ENCODE data around the gene ATN1. TPM values are rescaled to one million over a fixed set of nuclear protein-coding genes. Genes with fewer than 3 reads are reported as not detected.

The ATN1 gene
- total and polyA plus RNA-seq, 5 donors: 70.1 to 89.3 (median 88.5) TPM

DNA sequence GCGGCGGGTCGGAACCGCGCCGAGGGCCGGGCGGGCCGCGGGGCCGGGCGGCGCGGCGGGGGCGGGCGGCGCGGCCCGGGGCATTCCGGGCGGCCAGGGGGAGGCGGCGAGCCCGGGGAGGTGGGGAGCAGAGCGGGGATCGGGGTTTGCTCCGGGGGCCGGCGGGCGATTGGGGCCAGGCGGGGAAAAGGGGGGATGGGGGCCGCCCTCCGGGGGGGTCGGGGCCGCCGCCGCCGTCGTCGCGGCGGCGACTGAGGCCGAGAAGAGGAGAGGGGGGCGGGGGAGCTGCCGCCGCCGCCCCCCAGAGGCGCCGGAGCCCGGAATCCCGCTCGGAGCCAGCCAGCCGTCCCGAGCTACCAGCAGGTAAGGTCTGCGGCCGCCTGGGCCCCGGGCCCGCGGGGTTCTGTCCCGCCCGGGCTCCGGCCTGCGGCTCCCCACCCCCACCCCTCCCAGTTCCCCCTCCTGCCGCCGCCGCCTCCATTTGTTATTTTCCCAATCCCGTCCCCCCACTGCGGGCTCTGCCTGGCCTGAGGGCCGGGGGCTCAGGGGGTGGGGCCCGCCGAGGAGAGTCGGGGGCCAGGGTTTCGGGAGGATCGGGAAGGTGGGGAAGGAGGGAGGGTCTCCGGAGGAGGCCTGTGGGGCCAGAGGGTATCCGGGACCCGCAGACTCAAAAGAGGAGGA lies 403 bp downstream of the ATN1 start:
- peaks cover 18% of the 10 kb centered on the region for H3K4me1 ChIP-seq (ENCODE audit: control insufficient read depth, insufficient read depth, low read length)
- intact Hi-C loops (cut with DNase I): no loop called here
- no peaks in the 10 kb centered on the region for H3K9me3 ChIP-seq (ENCODE audit: control insufficient read depth, low read length)
- H3K4me3 ChIP-seq (ENCODE audit: low read length): peak overlapping the region; percentile 99
- H3K27ac ChIP-seq (ENCODE audit: low read length): peak overlapping the region; percentile 100
- under 1% methylated on average over 60 of the region's 79 CpGs for WGBS
- ATAC-seq (no peak), DNase-seq (peak in 2 of 3 donors; percentile 48 to 72)
- no peaks in the 10 kb centered on the region for H3K27me3 ChIP-seq (ENCODE audit: control insufficient read depth, insufficient read depth)

DNA sequence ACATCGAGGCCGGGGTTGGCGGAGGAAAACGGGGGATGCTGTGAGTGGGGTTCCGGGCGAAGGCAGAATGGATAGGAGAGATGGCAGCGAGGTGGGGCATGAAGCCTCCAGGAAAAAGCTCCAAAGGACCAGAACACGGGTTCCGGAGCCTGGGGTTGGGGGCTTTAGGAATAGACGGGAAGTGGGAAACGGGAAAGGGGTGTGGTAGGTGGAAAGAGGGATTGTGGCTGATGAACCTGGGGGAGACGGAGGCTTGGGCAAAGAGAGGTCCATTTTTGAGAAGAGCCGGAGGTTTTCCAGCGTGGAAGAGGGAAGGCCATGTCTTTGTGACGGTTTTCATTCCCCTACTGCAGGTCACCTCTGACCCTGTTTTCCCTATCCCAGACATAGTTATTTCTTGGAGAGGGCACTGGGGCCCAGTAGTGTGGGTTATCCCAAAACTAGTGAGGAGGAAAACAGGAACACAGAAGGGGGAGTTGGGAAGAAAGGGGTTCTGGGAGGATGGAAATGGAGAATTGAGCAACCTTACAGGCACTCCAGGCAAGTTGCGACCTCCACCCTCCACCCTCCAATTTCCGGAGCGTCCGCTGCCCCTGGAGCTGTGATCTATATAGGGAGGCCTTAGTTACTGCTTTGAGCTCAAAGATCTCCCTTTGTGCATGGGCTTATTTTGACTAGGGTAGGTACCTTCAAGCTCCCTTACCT lies 1.1 kb downstream of the ATN1 start:
- Histone ChIP-seq H3K4me1 (ENCODE audit: control insufficient read depth, insufficient read depth, low read length) (peaks cover 18% of the 10 kb centered on the region), H3K27ac (ENCODE audit: low read length) (peak overlapping the region; percentile 49), H3K27me3 (ENCODE audit: control insufficient read depth, insufficient read depth) (no peaks in the 10 kb centered on the region), H3K9me3 (ENCODE audit: control insufficient read depth, low read length) (no peaks in the 10 kb centered on the region), H3K4me3 (ENCODE audit: low read length) (peak overlapping the region; percentile 99)
- peak in 2 of 3 donors; percentile 25 to 47 for DNase-seq
- WGBS: 4% methylated on average over 19 of the region's 19 CpGs
- ATAC-seq: no peak
- intact Hi-C loops (cut with DNase I): no loop called here

DNA sequence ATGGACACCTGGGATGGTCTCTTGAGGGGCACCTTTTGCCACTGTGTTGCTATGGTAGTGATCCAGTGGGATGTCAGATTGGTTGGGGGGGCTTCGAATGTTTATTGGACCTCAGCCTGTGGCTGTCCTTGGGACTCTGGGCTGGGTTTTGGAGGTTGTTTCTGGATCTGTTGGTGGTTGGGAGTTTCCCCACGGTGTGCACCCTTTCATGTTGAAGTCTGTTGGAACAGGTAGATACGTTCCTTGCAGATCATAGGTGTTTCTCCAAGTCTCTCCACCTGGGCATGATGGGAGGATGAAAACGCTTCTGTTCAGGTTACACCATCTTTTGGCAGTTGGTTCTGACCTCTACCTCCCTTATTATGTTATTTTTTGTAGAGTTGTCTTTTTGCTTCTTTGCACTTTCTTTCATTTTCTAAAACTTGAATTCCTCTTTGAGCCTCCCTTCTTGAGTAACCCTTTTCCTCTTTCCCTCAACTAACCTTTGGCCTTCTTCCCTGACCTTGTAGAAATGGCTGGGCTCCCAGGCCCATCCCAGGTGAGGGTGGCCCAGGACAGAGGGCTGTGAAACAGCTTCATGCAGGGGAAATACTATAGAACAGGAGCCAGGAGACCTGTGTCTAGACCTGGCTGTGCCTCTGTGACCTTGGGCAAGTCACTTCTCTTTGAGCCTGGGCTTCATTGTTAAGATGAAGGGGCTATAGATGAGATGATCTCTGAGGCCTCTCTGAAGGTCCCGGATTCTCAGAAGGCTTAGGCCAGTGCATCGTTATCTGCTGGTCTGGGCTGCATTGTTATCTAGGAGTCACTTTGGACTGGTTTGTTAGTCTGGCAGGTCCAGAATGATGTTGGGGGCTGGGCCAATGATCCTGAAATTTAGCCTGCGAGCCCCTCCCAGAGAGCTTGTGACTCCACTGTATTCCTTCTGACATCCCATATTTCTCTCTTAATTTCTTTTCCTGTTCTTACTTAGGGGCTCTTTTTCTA lies 2.0 kb downstream of the ATN1 start:
- Histone ChIP-seq H3K27me3 (ENCODE audit: control insufficient read depth, insufficient read depth) (no peaks in the 10 kb centered on the region), H3K27ac (ENCODE audit: low read length) (peak overlapping the region; percentile 49), H3K9me3 (ENCODE audit: control insufficient read depth, low read length) (no peaks in the 10 kb centered on the region), H3K4me1 (ENCODE audit: control insufficient read depth, insufficient read depth, low read length) (peaks cover 18% of the 10 kb centered on the region), H3K4me3 (ENCODE audit: low read length) (peak overlapping the region; percentile 99)
- peak in 2 of 3 donors; percentile 39 for DNase-seq
- intact Hi-C loops (cut with DNase I): no loop called here
- ATAC-seq: no peak
- 40% methylated on average over 7 of the region's 7 CpGs for WGBS

DNA sequence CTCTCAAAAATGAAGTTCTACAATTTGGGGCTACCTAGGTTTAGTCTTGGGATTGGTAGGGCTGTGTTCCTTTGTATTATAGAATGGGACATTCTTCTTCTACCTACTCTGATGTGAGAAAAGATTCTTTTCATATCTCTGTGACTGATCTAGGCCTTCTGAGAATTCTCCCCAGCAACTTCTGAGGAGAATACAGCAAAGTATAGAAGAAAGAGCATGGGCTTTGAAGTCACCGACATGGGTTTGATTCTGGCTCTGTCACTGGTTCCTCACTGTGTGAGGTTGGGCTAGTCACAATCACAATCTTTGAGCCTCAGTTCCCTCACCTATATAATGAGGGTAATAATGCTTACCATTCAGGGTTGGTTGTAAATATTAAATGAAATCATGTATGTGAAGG lies 5.0 kb downstream of the ATN1 start:
- Histone ChIP-seq H3K4me1 (ENCODE audit: control insufficient read depth, insufficient read depth, low read length) (peaks cover 13% of the 10 kb centered on the region), H3K4me3 (ENCODE audit: low read length) (no peak overlapping the region), H3K27ac (ENCODE audit: low read length) (no peak overlapping the region), H3K9me3 (ENCODE audit: control insufficient read depth, low read length) (no peaks in the 10 kb centered on the region), H3K27me3 (ENCODE audit: control insufficient read depth, insufficient read depth) (no peaks in the 10 kb centered on the region)
- intact Hi-C loops (cut with DNase I): no loop called here
- 42% methylated on average over 1 of the region's 1 CpG for WGBS
- ATAC-seq (no peak), DNase-seq (no peak)

DNA sequence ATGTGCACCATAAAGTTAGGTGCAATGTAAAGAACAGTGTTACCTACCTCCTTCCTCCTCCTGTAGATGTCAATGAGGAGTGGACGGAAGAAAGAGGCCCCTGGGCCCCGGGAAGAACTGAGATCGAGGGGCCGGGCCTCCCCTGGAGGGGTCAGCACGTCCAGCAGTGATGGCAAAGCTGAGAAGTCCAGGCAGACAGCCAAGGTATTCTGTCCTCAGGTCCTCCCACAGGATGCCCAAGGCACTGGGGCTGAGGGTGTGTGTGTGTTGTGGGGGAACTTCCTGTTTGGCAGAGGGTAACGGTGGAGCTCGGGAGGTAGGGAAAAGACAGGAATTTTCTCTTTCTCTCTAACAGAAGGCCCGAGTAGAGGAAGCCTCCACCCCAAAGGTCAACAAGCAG lies 6.4 kb downstream of the ATN1 start:
- ATAC-seq (peak; percentile 3 to 45), DNase-seq (peak; percentile 72 to 83 (median 81))
- intact Hi-C loops (cut with DNase I): no loop called here
- Histone ChIP-seq H3K27me3 (ENCODE audit: control insufficient read depth, insufficient read depth) (no peaks in the 10 kb centered on the region), H3K9me3 (ENCODE audit: control insufficient read depth, low read length) (no peaks in the 10 kb centered on the region), H3K27ac (ENCODE audit: low read length) (peak overlapping the region; percentile 73), H3K4me1 (ENCODE audit: control insufficient read depth, insufficient read depth, low read length) (peaks cover 15% of the 10 kb centered on the region), H3K4me3 (ENCODE audit: low read length) (no peak overlapping the region)
- WGBS: 18% methylated on average over 8 of the region's 8 CpGs

DNA sequence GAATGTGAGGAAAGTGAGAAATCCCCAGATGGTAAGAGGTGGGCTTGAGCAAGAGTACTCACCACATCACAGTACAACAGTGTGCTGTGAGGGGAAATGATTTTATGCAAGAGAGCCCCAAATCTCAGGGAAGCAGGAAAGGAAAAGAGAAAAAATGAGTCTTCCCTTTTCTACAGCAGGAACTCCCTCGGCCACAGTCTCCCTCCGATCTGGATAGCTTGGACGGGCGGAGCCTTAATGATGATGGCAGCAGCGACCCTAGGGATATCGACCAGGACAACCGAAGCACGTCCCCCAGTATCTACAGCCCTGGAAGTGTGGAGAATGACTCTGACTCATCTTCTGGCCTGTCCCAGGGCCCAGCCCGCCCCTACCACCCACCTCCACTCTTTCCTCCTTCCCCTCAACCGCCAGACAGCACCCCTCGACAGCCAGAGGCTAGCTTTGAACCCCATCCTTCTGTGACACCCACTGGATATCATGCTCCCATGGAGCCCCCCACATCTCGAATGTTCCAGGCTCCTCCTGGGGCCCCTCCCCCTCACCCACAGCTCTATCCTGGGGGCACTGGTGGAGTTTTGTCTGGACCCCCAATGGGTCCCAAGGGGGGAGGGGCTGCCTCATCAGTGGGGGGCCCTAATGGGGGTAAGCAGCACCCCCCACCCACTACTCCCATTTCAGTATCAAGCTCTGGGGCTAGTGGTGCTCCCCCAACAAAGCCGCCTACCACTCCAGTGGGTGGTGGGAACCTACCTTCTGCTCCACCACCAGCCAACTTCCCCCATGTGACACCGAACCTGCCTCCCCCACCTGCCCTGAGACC lies 7.8 kb downstream of the ATN1 start:
- Histone ChIP-seq H3K27me3 (ENCODE audit: control insufficient read depth, insufficient read depth) (no peaks in the 10 kb centered on the region), H3K4me3 (ENCODE audit: low read length) (no peak overlapping the region), H3K4me1 (ENCODE audit: control insufficient read depth, insufficient read depth, low read length) (peaks cover 5% of the 10 kb centered on the region), H3K27ac (ENCODE audit: low read length) (no peak overlapping the region), H3K9me3 (ENCODE audit: control insufficient read depth, low read length) (no peaks in the 10 kb centered on the region)
- WGBS: 43% methylated on average over 14 of the region's 14 CpGs
- no peak for ATAC-seq
- intact Hi-C loops (cut with DNase I): no loop called here
- DNase-seq: peak; percentile 31 to 62 (median 61)

DNA sequence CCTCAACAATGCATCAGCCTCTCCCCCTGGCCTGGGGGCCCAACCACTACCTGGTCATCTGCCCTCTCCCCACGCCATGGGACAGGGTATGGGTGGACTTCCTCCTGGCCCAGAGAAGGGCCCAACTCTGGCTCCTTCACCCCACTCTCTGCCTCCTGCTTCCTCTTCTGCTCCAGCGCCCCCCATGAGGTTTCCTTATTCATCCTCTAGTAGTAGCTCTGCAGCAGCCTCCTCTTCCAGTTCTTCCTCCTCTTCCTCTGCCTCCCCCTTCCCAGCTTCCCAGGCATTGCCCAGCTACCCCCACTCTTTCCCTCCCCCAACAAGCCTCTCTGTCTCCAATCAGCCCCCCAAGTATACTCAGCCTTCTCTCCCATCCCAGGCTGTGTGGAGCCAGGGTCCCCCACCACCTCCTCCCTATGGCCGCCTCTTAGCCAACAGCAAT lies 8.5 kb downstream of the ATN1 start:
- WGBS: 81% methylated on average over 3 of the region's 3 CpGs
- Histone ChIP-seq H3K27me3 (ENCODE audit: control insufficient read depth, insufficient read depth) (no peaks in the 10 kb centered on the region), H3K4me3 (ENCODE audit: low read length) (no peak overlapping the region), H3K9me3 (ENCODE audit: control insufficient read depth, low read length) (no peaks in the 10 kb centered on the region), H3K27ac (ENCODE audit: low read length) (no peak overlapping the region), H3K4me1 (ENCODE audit: control insufficient read depth, insufficient read depth, low read length) (peaks cover 5% of the 10 kb centered on the region)
- no peak for ATAC-seq
- intact Hi-C loops (cut with DNase I): no loop called here
- DNase-seq: peak in 1 of 3 donors; percentile 25

DNA sequence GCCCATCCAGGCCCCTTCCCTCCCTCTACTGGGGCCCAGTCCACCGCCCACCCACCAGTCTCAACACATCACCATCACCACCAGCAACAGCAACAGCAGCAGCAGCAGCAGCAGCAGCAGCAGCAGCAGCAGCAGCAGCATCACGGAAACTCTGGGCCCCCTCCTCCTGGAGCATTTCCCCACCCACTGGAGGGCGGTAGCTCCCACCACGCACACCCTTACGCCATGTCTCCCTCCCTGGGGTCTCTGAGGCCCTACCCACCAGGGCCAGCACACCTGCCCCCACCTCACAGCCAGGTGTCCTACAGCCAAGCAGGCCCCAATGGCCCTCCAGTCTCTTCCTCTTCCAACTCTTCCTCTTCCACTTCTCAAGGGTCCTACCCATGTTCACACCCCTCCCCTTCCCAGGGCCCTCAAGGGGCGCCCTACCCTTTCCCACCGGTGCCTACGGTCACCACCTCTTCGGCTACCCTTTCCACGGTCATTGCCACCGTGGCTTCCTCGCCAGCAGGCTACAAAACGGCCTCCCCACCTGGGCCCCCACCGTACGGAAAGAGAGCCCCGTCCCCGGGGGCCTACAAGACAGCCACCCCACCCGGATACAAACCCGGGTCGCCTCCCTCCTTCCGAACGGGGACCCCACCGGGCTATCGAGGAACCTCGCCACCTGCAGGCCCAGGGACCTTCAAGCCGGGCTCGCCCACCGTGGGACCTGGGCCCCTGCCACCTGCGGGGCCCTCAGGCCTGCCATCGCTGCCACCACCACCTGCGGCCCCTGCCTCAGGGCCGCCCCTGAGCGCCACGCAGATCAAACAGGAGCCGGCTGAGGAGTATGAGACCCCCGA lies 9.1 kb downstream of the ATN1 start:
- ATAC-seq (peak; percentile 8), DNase-seq (peak; percentile 50 to 81 (median 68))
- Histone ChIP-seq H3K4me3 (ENCODE audit: low read length) (peak overlapping the region; percentile 32), H3K4me1 (ENCODE audit: control insufficient read depth, insufficient read depth, low read length) (peaks cover 5% of the 10 kb centered on the region), H3K27me3 (ENCODE audit: control insufficient read depth, insufficient read depth) (no peaks in the 10 kb centered on the region), H3K27ac (ENCODE audit: low read length) (peak overlapping the region; percentile 77), H3K9me3 (ENCODE audit: control insufficient read depth, low read length) (no peaks in the 10 kb centered on the region)
- WGBS: 29% methylated on average over 36 of the region's 36 CpGs
- intact Hi-C loops (cut with DNase I): no loop called here

DNA sequence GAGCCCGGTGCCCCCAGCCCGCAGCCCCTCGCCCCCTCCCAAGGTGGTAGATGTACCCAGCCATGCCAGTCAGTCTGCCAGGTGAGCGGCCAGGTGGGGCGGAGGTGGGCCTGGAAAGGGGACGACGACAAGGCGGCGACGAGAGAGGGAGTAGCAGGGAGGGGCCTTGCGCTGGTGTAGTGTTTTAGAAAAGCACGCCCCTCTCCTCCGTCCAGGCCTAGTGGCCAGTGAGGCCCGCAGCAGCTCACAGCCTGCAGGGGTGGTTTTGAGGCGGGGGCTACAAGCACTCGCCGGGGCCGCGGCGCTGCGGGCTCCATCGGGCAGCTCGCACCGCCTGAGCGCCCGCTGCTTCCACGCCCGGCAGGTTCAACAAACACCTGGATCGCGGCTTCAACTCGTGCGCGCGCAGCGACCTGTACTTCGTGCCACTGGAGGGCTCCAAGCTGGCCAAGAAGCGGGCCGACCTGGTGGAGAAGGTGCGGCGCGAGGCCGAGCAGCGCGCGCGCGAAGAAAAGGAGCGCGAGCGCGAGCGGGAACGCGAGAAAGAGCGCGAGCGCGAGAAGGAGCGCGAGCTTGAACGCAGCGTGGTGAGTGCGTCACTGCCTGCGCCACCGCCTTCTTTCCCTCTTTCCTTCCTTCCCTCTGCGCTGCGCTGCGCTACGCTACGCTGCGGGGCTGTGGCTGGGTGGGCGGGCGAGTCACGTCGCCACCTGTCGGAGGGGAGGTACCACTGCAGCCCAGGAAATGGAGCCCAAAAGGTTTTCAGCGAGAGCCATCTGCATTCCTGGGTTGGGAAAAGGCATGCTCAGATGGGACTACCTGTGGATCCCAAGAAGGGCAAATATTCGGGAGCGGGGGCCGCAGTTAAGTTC lies 10.0 kb downstream of the ATN1 start:
- H3K4me1 ChIP-seq (ENCODE audit: control insufficient read depth, insufficient read depth, low read length): peaks cover 5% of the 10 kb centered on the region
- under 1% methylated on average over 80 of the region's 80 CpGs for WGBS
- intact Hi-C loops (cut with DNase I): loop anchor here in 1 of 4 donors (2.0 kb wide), 1 partner anchor 69 kb away; no protein-coding TSS in a partner anchor

More for the DNA sequence above, 10.0 kb downstream of the ATN1 start:
- ATAC-seq: peak; percentile 86 to 90
- H3K9me3 ChIP-seq (ENCODE audit: control insufficient read depth, low read length): no peaks in the 10 kb centered on the region
- peak overlapping the region; percentile 77 for H3K27ac ChIP-seq (ENCODE audit: low read length)
- peak; percentile 95 to 97 (median 97) for DNase-seq
- H3K4me3 ChIP-seq (ENCODE audit: low read length): peak overlapping the region; percentile 32
- H3K27me3 ChIP-seq (ENCODE audit: control insufficient read depth, insufficient read depth): no peaks in the 10 kb centered on the region

Data from right cardiac atrium (tissue), 5 donors.